ENCODE results near the gene ZBTB45.
A peak's percentile ranks its signal among the peaks of the same experiment; 100 is the strongest.
"Not testable (repeated sequence)": the region's sequence is repeated elsewhere in the genome, so short reads cannot be mapped to it uniquely, and the experiment has no call there.

The ZBTB45 gene

GRCh38 chr19:58543826-58544590 lies 24.4 kb upstream of the ZBTB45 start, which contains the start of gene TRIM28:
Gene TRIM28, plus strand, starts transcription at chr19:58544064. Its CDS starts 694 bp downstream, at chr19:58544758.
- DNase-seq = peak; percentile 96
- in situ Hi-C loops (cut with HindIII; ENCODE audit: low pct_ligation_motif_present, low pct_unique_long_range_greater_than_20kb, low sequenced_read_pairs) = no loop called here

- in situ Hi-C loops (cut with HindIII; ENCODE audit: low pct_ligation_motif_present, low pct_unique_long_range_greater_than_20kb, low sequenced_read_pairs); DNase-seq: not testable (repeated sequence)
Observed at GRCh38 chr19:58542641-58543372, 23.2 kb upstream of the ZBTB45 start.

- in situ Hi-C loops (cut with HindIII; ENCODE audit: low pct_ligation_motif_present, low pct_unique_long_range_greater_than_20kb, low sequenced_read_pairs); DNase-seq: not testable (repeated sequence)
Observed at GRCh38 chr19:58539169-58539559, 19.6 kb upstream of the ZBTB45 start.

- no peak for DNase-seq
- in situ Hi-C loops (cut with HindIII; ENCODE audit: low pct_ligation_motif_present, low pct_unique_long_range_greater_than_20kb, low sequenced_read_pairs) = no loop called here
Observed at GRCh38 chr19:58538257-58539168, 18.9 kb upstream of the ZBTB45 start.

- DNase-seq = no peak
- in situ Hi-C loops (cut with HindIII; ENCODE audit: low pct_ligation_motif_present, low pct_unique_long_range_greater_than_20kb, low sequenced_read_pairs) = no loop called here
Observed at GRCh38 chr19:58536852-58537798, 17.5 kb upstream of the ZBTB45 start.

GRCh38 chr19:58535857-58536256 lies 16.2 kb upstream of the ZBTB45 start:
- DNase-seq = no peak
- in situ Hi-C loops (cut with HindIII; ENCODE audit: low pct_ligation_motif_present, low pct_unique_long_range_greater_than_20kb, low sequenced_read_pairs) = no loop called here

- no peak for DNase-seq
- in situ Hi-C loops (cut with HindIII; ENCODE audit: low pct_ligation_motif_present, low pct_unique_long_range_greater_than_20kb, low sequenced_read_pairs) = no loop called here
Observed at GRCh38 chr19:58531034-58531840, 11.6 kb upstream of the ZBTB45 start.

- in situ Hi-C loops (cut with HindIII; ENCODE audit: low pct_ligation_motif_present, low pct_unique_long_range_greater_than_20kb, low sequenced_read_pairs) = no loop called here
- no peak for DNase-seq
Observed at GRCh38 chr19:58529405-58529804, 9.8 kb upstream of the ZBTB45 start.

GRCh38 chr19:58522709-58523108 lies 3.1 kb upstream of the ZBTB45 start:
- in situ Hi-C loops (cut with HindIII; ENCODE audit: low pct_ligation_motif_present, low pct_unique_long_range_greater_than_20kb, low sequenced_read_pairs) = no loop called here
- no peak for DNase-seq

GRCh38 chr19:58521651-58522050 lies 2.0 kb upstream of the ZBTB45 start:
- in situ Hi-C loops (cut with HindIII; ENCODE audit: low pct_ligation_motif_present, low pct_unique_long_range_greater_than_20kb, low sequenced_read_pairs) = no loop called here
- no peak for DNase-seq

- in situ Hi-C loops (cut with HindIII; ENCODE audit: low pct_ligation_motif_present, low pct_unique_long_range_greater_than_20kb, low sequenced_read_pairs) = no loop called here
- DNase-seq = no peak
Observed at GRCh38 chr19:58520257-58520599, 618 bp upstream of the ZBTB45 start.

- in situ Hi-C loops (cut with HindIII; ENCODE audit: low pct_ligation_motif_present, low pct_unique_long_range_greater_than_20kb, low sequenced_read_pairs) = no loop called here
- DNase-seq = peak; percentile 76
Observed at GRCh38 chr19:58519087-58519354, 589 bp downstream of the ZBTB45 start.

- in situ Hi-C loops (cut with HindIII; ENCODE audit: low pct_ligation_motif_present, low pct_unique_long_range_greater_than_20kb, low sequenced_read_pairs) = no loop called here
- DNase-seq = no peak
Observed at GRCh38 chr19:58518256-58519086, 1.1 kb downstream of the ZBTB45 start.

GRCh38 chr19:58516964-58517833 lies 2.4 kb downstream of the ZBTB45 start:
- in situ Hi-C loops (cut with HindIII; ENCODE audit: low pct_ligation_motif_present, low pct_unique_long_range_greater_than_20kb, low sequenced_read_pairs) = no loop called here
- DNase-seq = no peak

GRCh38 chr19:58516246-58516836 lies 3.3 kb downstream of the ZBTB45 start:
- DNase-seq = no peak
- in situ Hi-C loops (cut with HindIII; ENCODE audit: low pct_ligation_motif_present, low pct_unique_long_range_greater_than_20kb, low sequenced_read_pairs) = no loop called here

Data from ACHN (cell line).